H4 (cell line): ENCODE measurements around the gene CTNNA2. TPM values are rescaled to one million over a fixed set of nuclear protein-coding genes. Genes with fewer than 3 reads are reported as not detected.
"Not testable (repeated sequence)": the region's sequence is repeated elsewhere in the genome, so short reads cannot be mapped to it uniquely, and the experiment has no call there.

Experiments
- DNase-seq: peaks from one replicate; pipeline ENCODE4 v3.0.0-alpha.2; 2015; ENCODE audit warnings: low spot score
- total RNA-seq: library from RNA; depleted of rRNA; stranded (reverse); fragments of >200 nt; shearing (Covaris generic); gene quantifications from 2 replicates; pipeline ENCODE4 v1.2.3, GENCODE V29; 2014

Gene CTNNA2
- total RNA-seq, 1 experiment from 2014 or later: 0.39 TPM

GRCh38 chr2:80203929-80204328, 691.1 kb downstream of the CTNNA2 start:
- DNase-seq: not testable (repeated sequence)

GRCh38 chr2:80205498-80205897, 692.6 kb downstream of the CTNNA2 start:
- DNase-seq: no peak

DNA sequence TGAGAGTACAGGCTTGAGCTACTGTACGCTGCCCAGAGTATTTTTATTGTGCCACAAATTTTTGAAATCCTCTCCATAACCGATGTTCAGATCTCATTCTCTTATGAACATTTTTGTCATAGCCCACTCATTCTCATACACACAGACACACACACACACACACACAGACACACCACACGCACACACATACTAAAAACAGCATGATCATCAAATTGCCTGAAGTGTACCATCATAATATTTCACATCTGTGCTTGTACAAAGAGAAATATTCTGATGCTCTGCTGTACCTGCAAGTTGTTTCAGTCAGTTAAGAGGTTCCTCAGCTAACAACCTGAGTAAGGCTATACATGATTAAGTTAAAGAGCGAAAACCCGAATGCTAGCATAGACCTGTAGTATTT, 696.6 kb downstream of the CTNNA2 start:
- DNase-seq: no peak

DNA sequence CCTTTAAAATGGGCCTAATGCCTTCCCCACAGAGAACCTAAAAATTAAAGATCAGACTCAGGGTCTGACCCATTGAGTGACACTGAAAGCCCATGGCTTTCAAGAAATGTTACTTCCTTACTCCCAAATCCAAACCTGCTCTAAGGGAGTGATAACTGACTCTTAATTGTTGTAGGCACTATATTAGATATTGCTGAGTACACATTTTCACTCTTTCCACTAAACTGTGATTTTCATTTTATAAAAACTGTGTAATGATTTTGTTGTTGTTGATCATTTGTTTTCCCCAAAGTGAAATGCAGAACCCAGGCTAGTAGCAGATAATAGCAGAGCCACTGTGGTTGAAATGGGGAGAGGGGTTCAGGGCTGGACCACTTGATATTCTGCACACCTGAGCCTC, 704.6 kb downstream of the CTNNA2 start:
- no peak for DNase-seq

GRCh38 chr2:80222644-80223043, 709.8 kb downstream of the CTNNA2 start:
- no peak for DNase-seq

- DNase-seq: no peak
These were observed 718.6 kb downstream of the CTNNA2 start for GRCh38 chr2:80231421-80231820.

GRCh38 chr2:80233333-80233732, 720.5 kb downstream of the CTNNA2 start:
- DNase-seq: no peak

- no peak for DNase-seq
These were observed 726.0 kb downstream of the CTNNA2 start for GRCh38 chr2:80238692-80239469.

DNA sequence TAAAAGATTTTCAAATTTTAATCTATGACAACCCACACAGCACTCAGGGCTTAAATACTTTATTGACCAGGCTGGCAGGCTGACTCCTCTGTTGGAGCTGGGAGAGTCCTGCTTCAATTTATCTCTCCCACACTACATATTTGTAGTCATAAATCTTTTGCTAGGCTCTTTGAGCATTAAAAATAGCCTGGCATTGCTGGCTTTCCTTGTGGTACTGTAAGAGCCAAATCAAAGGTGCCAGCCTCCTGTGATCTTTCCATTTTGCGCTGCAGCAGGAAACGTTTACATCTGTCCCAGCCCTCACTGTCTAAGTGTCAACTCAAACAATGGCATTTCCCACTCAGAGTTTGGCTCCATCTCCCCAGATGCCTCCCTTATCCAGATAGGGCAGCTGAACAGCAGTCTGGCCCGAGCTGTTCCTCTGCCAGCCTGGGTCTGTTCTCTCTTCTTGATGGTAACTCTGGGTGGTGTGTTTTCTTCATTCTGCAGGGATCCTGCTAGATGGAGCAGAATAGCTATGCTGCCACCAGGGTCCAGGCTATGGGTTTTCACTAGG, 729.6 kb downstream of the CTNNA2 start:
- DNase-seq: no peak

GRCh38 chr2:80244905-80245584, 732.2 kb downstream of the CTNNA2 start:
- no peak for DNase-seq

DNA sequence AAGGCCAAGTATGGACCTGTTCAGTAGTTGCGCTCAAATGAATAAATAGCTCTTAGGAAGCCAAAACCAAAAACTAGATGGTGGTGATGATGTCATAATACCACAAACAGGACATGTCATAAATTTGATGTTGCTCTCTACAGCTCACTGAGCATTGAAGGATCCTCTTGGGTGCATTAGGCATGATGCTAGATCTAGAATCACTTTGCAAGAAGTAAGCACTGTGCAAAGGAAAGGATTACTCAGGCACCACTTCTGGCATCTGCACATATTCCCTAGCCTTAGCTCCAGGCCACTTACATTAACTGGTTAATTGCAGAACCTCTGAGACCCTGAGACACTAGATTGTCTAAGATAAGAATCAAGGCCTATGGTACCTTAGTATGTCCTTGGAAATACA, 733.7 kb downstream of the CTNNA2 start:
- DNase-seq: no peak

- no peak for DNase-seq
These were observed 734.5 kb downstream of the CTNNA2 start for GRCh38 chr2:80247339-80247738.

- no peak for DNase-seq
These were observed 735.3 kb downstream of the CTNNA2 start for GRCh38 chr2:80248146-80248545.

DNA sequence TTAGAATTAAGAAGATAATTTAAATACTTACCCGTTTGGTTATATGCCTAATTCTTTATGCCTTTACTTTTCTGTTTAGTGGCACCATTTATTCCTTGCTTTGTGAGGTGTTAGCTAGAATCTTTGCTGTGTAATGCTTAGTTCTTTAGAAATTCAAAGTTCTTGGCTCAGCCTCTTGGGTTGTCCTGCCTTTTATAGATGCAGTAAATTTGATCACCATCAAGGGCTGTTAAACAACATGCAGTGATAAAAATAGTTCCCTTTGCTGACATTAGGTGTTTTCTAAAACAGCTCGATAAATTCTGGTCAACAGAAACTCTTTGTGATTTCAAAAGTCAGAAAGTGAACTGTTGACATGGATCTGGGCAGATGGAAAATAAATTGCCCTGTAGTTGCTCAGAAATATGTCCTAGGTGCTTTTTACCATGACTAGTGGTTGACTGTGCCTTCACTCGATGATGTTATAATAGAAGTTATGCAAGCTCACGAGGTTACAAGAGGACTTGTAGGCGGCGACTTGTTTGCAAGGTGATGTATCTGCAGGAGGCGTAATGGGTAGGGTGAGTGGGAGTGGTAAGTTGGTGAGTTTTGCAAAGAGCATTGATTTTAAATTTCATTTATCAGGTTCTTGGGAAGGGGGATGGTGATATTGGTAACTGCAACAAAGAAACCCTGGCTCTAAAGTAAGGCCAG, 739.6 kb downstream of the CTNNA2 start:
- no peak for DNase-seq

DNA sequence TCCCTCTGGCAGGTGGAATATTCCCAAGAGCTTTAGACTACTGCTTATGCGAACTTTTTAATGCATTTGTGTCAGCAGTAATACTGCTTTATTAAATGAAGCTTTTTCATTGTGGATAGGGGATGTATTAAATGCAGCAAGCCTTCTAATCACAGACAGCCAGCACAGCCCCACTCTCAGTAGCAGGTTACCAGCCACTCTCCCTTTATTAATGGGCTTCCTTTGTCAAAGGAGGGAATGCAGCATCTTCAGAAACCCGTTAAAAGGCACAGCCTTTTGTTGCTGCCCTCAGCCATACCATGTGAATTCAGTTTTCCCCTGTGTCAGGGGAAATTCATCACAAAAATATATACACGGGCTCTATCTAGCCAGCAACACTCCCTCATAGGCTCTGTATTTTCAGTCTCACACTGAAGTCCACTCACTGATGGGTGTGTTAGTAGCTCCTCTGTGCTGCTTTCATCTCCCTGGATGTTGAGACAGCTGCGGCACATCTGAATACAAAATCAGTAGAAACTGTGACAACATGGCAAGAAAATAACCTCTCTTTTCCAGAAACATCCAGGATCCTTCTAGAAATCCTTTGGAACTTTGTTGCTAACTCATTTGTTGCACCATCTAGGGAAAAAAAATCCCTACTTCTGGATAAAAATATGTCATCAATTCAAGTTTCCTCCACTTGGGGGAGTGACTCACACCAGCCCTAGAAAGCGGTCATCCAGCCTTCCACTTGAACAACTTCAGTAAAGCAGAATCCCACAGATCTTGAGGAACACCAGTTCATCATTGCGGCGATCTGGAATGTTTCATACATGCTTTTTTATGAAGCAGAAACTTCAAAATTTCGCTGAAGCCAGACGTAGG, 743.3 kb downstream of the CTNNA2 start:
- DNase-seq: peak; percentile 14

GRCh38 chr2:80256782-80257167, 743.9 kb downstream of the CTNNA2 start:
- no peak for DNase-seq

GRCh38 chr2:80257450-80257849, 744.6 kb downstream of the CTNNA2 start:
- DNase-seq: no peak

GRCh38 chr2:80258341-80258740, 745.5 kb downstream of the CTNNA2 start:
- DNase-seq: no peak

DNA sequence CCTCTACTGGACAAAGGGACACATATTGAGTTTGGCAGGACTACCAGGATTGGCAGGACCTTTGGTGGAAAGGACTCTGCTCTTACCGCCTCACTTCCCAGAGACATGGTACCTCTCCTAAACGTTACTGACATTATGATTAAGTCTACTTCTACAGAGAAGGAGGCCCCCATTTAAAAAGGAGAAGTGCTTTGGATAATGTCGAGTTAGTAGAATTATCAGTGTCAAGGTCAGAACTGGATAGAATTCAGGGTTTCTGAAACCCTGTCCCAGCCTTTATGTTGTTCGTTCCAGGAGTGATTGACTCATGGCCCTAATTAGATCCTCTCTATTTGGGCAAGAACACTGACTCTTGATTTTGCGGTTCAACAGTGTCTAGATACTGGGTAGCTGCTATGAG, 745.9 kb downstream of the CTNNA2 start:
- DNase-seq: no peak

DNA sequence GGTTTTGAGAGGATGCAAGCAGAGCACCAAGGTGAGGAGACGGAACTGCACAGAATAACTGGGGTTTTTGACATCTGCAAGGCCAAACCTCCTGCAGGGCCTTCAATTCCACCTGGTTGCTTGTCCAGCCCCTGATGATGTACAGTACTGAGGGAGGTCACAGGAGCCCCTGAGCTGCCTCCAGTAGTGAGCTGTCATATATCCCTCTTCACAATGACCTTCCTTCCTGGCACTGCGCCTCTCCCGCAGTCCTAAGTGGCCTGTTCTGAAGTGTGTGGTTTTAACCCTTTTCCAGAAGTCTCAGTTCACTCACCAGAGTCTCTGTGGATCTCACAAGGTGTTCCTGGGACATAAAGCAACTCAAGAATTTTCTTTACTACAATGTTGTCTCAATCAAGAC, 746.4 kb downstream of the CTNNA2 start:
- DNase-seq: no peak

- DNase-seq: no peak
These were observed 753.4 kb downstream of the CTNNA2 start for GRCh38 chr2:80266231-80266630.

DNA sequence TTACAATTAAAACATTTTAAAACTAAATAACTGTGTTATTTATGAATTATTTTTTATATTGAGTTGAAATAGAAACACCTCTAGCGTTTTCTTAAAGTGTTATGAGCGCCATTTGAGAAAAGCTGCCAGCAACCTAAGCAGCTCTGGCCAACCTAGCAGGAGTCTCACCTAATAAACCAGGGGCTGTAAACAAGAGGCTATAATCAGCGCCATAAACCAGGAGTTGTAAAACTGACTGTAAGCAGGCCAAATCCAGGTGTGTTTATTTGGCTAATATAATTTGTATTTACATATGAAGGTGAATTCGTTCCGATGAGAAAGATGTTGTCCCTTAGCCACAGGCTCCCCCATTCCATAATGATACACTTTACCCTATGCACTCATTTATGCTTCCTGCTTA, 757.0 kb downstream of the CTNNA2 start:
- DNase-seq: no peak
